GM18519 (cell line): ENCODE data around the gene PHIP.

ENCODE experiments used
- ATAC-seq: cut with Tn5 transposase; IDR thresholded peaks from one replicate; pipeline ENCODE4 v1.9.1; 2021; ENCODE audit warnings: mild to moderate bottlenecking, moderate library complexity; ENCODE audit not compliant: unreplicated experiment, low FRiP score

PHIP gene

GRCh38 chr6:79071547-79071946 lies 6.5 kb downstream of the PHIP start:
- peak; percentile 25 for ATAC-seq

GRCh38 chr6:79070206-79070825 lies 7.7 kb downstream of the PHIP start:
- peak; percentile 73 for ATAC-seq

DNA sequence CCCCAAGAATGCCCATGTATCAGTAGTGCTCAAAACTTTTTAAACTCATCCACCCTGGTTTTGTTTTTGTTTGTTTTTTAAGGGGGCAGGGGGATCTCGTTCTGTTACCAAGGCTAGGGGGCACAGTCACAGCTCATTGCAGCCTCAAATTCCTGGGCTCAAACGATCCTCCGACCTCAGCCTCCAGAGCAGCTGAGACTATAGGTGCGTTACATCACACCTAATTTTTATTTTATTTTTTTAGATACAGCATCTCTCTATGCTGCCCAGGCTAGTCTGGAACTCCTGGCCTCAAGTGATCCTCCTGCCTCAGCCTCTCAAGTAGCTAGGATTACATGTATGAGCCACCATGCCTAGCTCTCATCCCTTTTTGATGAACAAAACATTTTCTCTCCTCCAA lies 11.2 kb downstream of the PHIP start:
- no peak for ATAC-seq

GRCh38 chr6:79066330-79066729 lies 11.7 kb downstream of the PHIP start:
- no peak for ATAC-seq

DNA sequence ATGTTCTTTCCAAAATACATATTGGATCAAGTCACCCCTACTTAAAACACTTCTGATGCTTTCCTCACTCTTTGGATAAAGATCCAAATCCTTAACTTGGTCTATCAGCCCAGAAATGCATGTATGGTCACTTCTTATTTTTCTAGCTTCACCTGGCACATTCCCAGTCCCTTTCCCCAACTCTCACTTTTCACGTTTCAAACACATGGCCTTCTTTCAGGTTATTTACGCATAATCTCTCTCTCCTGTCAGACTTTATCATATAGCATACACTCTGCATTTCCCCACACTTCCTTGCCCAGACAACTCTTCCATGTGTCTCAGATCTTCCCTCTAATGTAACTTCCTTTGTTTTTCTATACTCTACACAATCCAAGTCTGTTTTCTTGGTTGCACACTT lies 12.8 kb downstream of the PHIP start:
- no peak for ATAC-seq

DNA sequence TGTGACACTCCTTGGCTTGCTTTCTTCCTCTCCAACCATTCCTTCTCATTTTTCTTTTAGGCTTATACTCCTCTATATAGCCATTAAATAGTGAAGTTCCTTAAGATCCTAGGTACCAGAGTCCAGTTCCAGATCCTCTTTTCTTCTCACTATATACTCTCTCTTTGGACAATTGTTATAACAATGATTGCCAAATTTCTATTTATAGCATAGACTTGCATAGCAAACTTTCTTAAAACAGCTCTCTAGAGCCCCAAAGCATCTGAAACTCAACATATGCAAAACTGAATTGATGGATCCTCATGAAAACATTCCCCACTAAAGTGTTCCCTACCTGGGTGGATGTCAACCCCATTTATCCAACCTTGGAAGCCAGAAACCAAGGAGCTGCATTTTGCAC lies 13.4 kb downstream of the PHIP start:
- peak; percentile 57 for ATAC-seq

- ATAC-seq, result no peak
These were observed 15.3 kb downstream of the PHIP start for GRCh38 chr6:79062708-79063107.

- ATAC-seq, result no peak
These were observed 20.3 kb downstream of the PHIP start for GRCh38 chr6:79057746-79058145.

- no peak for ATAC-seq
These were observed 21.8 kb downstream of the PHIP start for GRCh38 chr6:79056226-79056625.

DNA sequence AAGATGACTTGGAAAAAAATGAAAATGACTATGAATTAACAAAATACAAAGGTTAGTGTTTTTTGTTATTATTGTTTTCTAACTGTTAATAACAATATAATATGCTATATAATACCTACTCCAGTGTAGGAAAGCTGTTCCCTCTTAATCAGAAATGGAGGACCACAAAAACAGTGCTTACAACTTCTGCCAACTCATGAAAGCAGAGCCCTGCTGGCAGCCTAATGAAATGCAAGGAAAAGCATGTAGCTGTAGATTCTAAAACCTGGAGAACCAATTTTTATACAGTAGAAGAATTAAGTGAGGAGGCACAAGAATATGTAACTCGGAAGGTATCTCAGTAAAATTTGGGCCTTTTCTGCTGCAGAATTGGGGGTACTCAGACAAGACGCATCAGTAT lies 29.4 kb downstream of the PHIP start:
- ATAC-seq, result no peak

DNA sequence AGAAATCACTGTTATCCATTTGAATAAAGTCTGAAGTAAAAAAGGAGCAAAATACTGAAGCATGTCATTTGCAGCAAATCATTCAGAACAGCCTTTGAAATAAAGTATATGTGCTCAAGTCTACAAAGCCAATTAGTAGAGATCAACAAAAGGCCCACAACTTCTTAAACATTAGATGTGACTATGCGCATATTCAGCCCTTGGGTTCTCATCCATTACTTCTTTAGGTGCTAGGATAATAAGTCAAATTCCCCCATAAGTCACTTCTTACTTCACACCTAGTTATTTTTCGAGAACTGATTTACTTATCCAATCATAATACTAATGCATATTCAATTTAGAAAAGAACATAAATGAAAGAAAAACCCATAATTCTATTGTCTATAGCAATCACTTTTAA lies 31.0 kb downstream of the PHIP start:
- no peak for ATAC-seq

DNA sequence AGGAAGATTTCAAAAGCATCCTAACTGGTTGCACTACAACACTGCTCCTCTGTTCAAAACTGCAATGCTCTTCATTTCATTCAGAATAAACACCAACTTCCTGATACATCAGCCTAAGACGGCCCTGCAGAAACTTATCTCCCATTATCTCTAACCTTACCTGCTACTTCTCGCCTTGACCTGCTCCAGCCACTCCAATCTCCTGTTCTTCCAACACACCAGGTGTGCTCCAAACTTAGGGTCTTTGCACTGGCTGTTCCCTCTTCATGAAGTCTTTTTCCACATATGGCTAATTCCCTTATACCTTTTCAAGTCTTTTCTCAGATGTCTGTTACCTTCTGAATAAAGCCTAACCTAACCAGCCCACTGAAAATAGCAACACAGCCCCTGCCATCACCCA lies 32.1 kb downstream of the PHIP start:
- ATAC-seq, result no peak

GRCh38 chr6:79042799-79043126 lies 35.3 kb downstream of the PHIP start:
- no peak for ATAC-seq

DNA sequence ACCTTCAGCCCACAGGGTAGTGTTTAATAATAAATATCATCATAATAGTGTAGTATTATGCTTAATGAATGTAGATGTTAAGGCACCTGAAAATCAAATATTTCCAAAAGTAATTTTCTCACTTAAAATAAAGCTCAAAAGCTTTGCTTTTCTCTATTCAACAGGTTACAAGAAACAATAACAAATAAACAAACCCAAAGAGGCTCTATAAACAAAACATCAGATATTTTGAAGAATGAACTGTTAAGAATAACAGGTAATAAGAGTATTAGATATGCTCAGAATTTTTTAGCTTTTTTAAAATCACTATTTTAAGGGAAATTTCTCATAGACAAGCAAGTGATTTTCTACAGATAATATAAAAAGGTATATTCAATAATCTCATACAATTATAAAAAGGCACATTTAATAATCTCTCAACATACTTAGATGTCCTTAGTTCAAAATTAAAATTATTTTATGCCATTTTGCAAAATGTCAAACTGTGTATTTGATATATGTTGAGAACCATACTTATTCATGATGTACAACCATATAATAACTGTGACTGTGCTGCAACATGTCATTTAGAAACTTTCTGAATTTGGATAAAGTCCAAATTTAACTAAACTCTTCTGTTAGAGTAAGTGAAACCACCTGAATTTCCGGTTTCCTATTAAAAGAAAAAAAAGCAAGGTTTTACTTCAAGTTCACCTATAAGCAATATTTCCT lies 35.8 kb downstream of the PHIP start:
- ATAC-seq, result peak; percentile 85

GRCh38 chr6:79040083-79040482 lies 38.0 kb downstream of the PHIP start:
- peak; percentile 70 for ATAC-seq

DNA sequence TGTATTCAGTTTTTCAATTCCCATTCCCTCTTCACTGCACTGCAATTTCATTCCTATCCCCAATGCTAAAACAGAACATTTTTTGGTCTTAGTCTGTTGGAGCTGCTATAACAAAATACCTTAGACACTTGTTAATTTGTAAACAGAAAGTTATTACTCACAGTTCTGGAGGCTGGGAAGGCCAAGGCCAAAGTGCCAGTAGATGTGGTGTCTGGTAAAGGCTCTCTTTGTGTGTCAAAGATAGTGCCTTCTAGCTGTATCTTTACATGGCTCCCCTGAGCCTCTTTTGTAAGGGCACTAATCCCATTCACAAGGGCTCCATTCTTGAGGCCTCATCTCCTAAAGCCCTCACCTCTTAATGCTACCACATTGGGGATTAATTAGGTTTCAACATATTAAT lies 40.0 kb downstream of the PHIP start:
- no peak for ATAC-seq

GRCh38 chr6:79034865-79035264 lies 43.2 kb downstream of the PHIP start:
- ATAC-seq, result no peak

DNA sequence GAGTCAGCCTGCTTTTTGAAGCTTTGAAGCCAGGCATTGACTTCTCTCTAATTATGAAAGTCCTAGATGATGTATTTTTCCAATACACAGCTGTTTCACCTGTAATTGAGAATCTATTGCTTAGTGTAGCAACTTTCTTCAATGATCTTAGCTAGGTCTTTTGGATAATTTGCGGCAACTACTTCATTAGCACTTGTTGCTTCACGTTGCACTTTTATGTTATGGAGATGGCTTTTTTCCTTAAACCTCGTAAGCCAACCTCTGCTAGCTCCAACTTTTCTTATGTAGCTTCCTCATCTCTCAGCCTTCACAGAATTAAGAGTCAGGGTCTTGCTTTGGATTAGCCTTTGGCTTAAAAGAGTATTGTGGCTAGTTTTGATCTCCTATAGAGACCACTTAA lies 44.8 kb downstream of the PHIP start:
- no peak for ATAC-seq

GRCh38 chr6:79031821-79032590 lies 46.0 kb downstream of the PHIP start:
- no peak for ATAC-seq

DNA sequence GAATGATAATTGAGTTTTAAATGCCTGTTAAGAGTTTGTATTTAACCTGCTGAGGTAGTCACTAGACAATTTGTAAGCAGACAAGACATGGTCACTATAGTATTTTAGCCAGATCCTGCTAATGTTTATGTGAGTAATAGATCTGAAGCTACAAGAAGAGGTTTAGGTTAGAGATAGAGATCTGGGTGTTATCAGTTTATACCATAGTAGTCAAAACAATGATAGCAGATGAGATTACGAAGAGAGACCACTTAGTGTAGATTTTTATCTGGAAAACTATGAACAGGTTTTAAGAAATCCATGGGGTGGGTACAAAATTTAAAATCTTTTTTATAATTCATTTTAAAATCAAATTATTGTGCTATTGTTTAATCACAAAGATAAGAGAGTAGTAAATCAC lies 47.5 kb downstream of the PHIP start:
- ATAC-seq, result no peak

DNA sequence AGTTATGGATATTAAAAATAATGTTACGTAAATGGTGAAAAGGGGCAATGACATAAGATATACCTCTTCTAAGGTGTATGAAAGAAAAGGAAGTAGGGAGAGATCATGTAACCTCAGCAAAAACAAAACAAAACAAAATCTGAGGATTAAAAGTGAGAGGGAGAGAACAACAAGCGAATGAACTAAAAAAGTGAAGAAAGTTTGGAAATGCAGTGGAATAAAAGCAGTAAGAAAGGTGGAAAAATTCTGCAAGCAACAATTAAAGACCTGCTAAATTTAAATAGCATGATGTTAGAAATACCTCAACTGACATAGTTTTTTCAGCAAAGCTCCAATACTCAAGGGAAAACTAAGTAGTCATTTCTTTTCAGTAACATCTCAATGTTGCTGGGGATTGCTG lies 48.0 kb downstream of the PHIP start:
- ATAC-seq, result no peak
